SHP77 (cell line): ENCODE results near the gene SND1.

Experiments
- DNase-seq, 2 experiments: peaks; one replicate each; lab custom pipeline; 2025; lab: John Stamatoyannopoulos, UW

SND1 gene

DNA sequence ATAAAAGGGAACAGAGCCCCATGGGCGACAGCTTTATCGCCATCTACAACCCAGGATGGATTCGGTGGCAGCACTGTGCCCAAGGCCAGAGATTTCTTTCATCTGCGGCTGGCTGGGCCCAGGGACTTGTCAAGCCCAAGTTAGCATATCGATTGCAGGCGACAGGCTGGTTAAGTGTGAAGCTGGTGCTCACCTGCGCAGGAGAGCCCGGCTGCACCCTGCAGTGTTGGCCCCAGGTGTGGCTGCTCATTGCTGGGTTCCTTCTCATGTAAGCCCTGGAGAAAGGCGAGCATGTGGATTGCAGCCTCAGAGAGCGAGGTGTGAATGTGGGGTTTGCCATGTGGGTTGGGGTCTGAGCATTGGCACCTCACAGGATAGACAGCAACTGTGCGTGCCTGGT, 419.8 kb downstream of the SND1 start:
- no peak for DNase-seq

DNA sequence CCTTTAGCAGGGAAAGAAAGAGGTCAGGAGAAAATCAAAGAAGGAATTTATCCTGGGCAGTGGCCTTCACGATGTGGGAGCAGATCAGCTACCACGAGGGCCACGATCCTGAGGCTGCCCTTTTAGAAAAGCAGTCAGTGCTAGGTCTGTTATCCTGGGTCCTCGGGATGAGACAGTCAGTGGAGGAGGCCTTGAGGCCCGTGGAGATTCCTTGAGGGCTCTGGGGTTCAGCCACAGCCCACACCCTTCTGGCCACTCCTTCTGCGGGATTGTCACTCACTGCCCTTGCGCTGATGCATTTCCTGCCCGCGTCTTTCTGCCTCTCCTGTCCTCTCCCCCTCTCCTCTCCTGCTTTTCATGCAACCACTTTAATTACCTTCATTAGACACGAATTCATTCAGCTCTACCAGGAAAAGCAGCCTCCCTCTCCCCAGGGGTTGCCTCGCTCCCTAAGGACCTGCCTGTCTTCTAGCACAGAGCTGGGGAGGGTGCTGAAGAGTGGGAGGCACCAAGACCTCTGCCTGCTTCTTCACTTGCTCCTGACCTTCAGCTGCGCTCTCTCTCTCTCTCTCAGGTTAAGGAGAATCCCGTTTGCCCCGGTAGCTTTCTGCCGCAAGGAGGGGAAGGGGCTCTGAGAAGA, 421.8 kb downstream of the SND1 start:
- no peak for DNase-seq

DNA sequence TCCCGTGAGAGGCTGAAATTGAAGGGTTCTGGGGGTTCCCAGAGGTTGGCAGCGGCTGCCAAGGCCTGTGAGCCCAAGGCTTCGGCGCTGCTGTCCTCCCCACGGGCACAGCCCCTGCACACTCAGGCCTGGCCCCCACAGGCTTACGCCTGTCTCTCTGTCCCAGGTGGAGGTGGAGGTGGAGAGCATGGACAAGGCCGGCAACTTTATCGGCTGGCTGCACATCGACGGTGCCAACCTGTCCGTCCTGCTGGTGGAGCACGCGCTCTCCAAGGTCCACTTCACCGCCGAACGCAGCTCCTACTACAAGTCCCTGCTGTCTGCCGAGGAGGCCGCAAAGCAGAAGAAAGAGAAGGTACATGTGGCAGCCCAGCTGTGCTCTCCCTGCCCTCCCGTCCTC, 422.3 kb downstream of the SND1 start:
- DNase-seq = no peak

DNA sequence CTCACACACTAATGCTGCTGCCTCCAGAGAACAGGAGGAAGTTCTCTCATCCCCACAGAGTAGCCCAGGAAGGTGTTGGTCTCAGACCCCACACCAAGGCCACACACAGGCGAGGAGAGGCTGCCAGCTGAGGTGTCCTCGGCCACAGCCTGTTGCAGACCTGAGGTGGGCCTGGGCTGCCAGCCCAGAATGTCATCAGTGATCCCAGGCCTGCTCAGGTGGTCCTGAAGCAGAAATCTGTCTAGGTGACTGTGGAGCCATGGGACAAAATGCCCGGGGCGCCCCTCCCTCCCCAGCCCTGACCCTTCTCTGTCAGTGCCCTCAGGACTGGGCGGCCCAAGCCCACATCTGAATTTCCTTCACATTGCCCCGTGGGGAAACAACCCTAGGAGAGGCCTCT, 422.7 kb downstream of the SND1 start:
- no peak for DNase-seq

DNA sequence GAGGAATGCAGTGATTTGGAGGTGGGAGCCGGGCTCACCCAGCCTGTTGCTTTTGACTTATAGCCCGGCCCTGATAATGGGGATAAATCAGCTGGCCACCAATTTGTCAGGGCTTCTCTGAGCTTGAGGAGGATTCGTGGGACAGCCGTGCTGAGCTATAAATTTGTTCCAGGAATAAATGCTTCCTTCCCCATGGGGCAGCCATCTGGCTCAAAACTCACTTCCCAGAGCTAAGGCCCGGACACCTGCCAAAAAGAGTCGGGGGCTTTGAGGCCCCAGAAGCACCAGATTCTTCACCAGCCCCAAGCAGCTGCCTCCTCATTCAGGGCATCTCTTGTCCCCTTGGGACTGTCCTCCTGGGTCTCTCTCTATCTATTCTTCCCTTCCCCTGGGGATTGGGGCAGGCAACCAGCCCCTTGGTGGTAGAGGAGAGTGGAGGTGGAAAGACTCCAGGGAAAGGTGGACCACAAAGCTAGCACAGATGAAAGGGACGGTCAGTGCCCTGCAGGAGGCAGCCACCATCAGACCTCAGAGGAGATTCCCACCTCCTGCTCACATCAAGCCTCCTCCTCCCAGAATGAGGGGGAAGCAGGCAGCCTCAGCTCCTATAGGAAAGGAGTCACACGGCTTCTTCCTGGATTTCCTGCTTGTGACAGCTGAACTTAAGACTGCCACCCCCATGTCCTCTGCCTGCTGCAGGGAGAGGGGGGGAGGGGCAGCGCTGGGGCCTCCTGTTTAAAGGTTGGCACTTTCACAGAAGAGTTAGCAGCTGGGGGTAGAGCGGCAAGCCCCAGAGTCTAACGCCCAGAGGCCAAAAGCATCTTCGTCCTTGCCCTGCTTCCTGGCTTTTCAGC, 423.5 kb downstream of the SND1 start:
- no peak for DNase-seq

DNA sequence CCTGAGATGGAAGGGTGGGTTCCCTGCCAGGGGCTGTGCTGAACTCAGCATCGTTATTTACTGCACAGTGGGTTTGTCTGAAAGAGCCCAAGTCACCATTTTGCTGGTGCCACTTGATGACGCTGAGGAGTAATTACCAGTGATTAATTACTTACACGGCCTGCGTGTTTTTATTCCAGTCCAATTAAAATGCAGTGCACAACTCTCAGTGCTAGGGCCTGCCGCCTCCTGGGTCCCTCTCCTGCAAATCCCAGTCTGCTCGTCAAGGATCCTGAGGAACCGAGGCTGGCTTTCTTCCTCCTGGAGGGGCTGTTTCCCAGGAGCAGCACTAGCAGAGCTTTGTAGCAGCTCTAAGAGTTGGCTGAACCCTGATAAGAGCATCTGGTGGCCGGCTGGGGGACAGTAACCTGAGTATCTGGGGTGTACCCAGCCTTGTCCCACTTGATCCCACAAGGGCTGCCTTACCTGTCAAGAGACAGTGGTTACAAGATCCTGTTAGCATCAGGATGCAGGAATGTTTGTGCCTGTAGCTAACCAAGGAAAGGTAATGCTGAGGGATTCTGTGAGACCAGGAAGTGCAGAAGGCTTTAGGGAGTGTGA, 424.3 kb downstream of the SND1 start:
- DNase-seq = no peak

- peak in 1 of 2 experiments; percentile 6 for DNase-seq
Measured at GRCh38 chr7:128076796-128077271, 424.8 kb downstream of the SND1 start.

DNA sequence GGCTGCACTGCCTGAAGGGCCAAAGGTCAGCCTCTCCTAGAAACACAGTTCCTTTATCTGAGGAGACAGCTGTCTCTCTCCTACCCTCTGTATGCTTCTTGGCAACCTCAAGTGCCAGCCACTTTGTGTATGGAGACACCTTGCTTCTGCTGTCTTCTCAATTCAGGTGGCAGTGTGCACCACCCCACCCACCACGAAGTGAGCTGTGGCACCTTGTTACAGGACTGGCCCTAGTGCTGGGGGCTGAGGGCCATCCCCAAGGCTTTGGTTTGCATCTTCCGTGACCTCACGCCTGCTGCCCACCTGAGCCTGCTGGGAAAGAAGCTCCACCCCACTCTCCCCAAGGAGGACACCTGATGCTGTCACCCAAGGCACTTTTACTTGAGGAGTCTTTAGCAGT, 426.3 kb downstream of the SND1 start:
- DNase-seq = no peak

- no peak for DNase-seq
Measured at GRCh38 chr7:128080169-128080568, 428.2 kb downstream of the SND1 start.

DNA sequence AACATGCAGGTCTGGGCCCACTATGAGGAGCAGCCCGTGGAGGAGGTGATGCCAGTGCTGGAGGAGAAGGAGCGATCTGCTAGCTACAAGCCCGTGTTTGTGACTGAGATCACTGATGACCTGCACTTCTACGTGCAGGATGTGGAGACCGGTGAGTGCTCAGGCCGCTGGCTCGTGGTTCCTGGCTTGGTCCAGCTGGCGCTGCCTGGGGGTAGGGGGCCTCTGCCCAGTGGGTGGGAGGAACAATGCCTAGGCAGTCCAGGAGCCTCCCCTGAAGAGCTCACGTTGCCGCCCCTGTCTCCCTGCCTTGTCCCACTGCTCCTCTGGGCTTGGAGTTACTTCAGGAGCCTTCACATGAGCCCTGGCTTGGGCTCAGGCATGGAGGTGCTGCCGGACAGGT, 429.4 kb downstream of the SND1 start:
- no peak for DNase-seq

GRCh38 chr7:128081808-128082207, 429.8 kb downstream of the SND1 start:
- DNase-seq = no peak

DNA sequence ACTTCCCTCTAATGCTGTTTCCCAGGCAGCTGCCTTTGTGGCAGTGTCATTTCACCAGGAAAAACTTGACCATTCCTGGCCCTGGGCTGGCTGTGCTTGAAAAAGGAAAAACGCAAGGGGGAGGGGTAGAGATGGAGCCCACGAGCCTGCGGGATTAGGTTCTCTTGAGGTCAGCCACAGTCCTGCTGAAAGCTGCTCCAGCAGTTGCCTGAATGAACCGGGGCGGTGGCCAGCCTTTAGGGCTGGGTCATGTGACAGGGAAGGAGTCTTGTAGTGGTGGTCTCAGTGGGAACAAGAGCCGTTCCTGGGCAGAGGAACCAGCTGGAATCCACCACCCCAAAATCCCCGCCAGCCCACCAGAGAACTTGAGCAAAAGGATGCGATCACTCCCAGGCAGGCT, 430.4 kb downstream of the SND1 start:
- no peak for DNase-seq

- no peak for DNase-seq
Measured at GRCh38 chr7:128084896-128085608, 433.1 kb downstream of the SND1 start.

GRCh38 chr7:128090492-128090891, 438.5 kb downstream of the SND1 start:
- no peak for DNase-seq

GRCh38 chr7:128091106-128091505, 439.1 kb downstream of the SND1 start:
- no peak for DNase-seq

DNA sequence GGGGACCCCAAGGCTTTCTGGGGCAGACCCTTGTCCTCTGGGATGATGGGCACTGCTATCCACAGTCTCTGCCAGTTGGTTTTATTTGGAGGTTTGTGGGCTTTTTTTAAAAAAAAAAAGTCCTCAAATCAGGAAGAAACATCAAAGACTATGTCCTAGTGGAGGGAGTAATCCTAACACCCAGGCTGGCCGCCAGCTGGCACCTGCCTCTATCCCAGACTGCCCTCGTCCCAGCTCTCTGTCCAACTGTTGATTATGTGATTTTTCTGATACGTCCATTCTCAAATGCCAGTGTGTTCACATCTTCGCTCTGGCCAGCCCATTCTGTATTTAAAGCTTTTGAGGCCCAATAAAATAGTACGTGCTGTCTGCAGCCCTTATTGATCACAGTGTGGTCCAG, 440.2 kb downstream of the SND1 start:
- DNase-seq = no peak

- no peak for DNase-seq
Measured at GRCh38 chr7:128093614-128094570, 441.9 kb downstream of the SND1 start.

- DNase-seq = no peak
Measured at GRCh38 chr7:128094686-128095085, 442.7 kb downstream of the SND1 start.

GRCh38 chr7:128097211-128097731, 445.3 kb downstream of the SND1 start:
- DNase-seq = no peak

- no peak for DNase-seq
Measured at GRCh38 chr7:128098629-128099028, 446.6 kb downstream of the SND1 start.

DNA sequence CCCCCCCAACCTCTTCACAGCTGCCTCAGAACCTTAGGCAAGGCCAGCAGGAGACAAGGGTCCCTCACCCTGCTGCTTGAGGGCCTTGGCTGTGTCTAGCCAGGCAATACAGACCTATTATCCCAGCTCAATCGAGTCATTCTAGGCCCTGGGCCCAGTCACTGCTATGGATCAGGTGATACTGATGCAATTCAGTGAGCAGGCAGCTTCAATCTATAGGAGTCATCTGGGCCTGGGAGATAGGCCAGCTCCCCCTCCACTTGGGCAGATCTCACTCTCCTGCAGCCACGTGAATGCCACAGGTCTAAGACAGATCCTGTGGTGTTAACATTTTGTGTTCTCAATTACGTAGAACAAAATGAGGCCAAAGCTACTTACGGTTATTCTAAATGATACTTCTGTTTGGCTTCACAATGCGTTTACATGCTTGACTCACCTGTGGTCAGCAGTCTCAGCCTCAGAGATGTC, 447.2 kb downstream of the SND1 start:
- DNase-seq = no peak
